ENCODE measurements around the gene FOXO1.
A peak's percentile ranks its signal among the peaks of the same experiment; 100 is the strongest.

FOXO1 gene

GRCh38 chr13:40572961-40573360, 93.5 kb downstream of the FOXO1 start:
- no peak for DNase-seq

GRCh38 chr13:40571338-40571963, 95.0 kb downstream of the FOXO1 start:
- DNase-seq = no peak

DNA sequence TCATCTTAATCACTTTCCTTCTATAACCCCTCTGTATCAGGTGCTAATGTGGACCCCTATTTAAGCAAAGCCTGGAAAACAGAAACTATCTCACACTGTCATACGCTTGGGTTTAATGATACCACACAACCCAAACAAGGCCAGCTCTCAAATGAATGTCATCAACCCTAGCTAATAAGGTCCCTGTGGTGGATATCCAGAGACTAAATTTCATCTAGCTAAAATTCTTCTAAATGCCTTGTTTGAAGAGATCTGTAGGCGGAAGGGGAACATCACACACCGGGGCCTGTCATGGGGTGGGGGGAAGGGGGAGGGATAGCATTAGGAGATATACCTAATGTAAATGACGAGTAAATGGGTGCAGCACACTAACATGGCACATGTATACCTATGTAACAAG, 95.5 kb downstream of the FOXO1 start:
- DNase-seq = no peak

GRCh38 chr13:40569024-40569350, 97.5 kb downstream of the FOXO1 start:
- DNase-seq = no peak

DNA sequence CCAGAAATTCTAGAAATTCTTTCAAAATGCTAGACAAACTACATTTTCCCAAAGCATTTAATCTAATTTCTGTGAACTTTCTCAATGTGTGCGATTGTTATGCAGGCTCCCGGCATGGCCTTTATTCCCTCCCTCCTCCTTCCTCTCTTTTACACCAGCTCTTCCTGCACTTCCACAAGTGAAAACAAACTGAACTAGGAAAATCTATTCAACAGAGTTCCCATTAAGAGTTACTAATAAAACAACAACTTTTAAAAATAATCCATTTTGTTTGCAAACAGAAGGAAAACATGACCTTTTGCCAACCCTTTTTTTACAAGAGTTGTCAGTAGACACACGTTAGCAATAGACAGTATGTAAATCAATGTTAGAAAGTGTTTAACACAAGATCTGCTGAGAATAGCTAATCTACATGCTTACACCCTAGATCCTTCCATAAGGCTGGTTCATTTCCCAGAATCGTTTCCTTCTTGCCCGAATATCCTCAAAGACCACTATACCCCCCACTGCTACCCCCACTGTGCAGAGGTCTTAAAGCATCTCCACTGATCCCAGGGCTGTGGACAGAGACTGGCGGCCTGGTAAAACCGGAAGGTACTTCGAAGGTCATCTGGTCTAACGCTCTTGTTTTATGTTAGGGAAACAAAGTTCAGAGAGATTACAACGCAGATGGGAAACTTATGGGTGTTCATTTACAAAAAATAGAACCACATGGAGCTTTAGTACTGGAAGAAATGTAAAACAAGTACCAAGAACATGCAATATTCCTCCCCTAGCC, 98.0 kb downstream of the FOXO1 start:
- no peak for DNase-seq

DNA sequence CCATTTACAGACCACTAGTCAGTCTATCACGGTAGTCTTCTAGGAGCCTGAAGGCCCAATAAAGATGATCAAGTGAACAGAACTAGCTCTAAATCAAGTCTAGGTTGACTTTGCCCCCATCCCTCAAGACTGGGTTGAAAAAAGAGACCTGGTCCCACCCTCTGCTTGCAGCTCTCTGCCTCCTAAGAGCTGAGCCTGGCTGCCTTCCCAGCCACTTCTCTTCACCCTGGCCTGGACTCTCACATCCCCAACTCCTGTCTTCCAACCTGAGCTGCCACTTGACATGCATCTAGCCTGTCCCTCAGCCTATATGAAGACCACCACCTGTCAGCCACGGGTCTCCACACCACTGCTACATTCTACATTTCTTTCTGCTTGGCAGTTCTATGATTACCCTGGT, 99.6 kb downstream of the FOXO1 start:
- DNase-seq = no peak

- no peak for DNase-seq
Observed at GRCh38 chr13:40565282-40566148, 100.9 kb downstream of the FOXO1 start.

- no peak for DNase-seq
Observed at GRCh38 chr13:40564342-40565001, 102.0 kb downstream of the FOXO1 start.

GRCh38 chr13:40563350-40564125, 102.9 kb downstream of the FOXO1 start:
- DNase-seq = no peak

- peak; percentile 26 for DNase-seq
Observed at GRCh38 chr13:40562975-40563349, 103.5 kb downstream of the FOXO1 start.

DNA sequence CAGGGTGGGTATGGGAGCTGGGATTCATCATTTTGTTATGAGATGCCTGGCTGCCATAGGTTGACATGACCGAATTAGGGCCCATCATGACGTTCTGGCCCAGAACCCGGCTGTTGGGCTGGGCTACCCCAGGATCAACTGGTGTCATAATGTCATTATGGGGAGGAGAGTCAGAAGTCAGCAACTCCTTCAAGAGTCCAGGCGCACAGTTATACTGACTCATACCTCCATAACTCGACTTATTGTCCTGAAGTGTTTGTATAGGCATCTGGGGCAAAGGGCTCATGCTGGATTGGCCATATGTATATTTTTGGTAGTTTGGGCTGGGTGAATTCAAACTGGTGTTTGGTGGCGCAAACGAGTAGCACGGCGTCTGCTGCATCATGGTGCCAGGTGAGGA, 106.5 kb downstream of the FOXO1 start:
- DNase-seq = no peak

DNA sequence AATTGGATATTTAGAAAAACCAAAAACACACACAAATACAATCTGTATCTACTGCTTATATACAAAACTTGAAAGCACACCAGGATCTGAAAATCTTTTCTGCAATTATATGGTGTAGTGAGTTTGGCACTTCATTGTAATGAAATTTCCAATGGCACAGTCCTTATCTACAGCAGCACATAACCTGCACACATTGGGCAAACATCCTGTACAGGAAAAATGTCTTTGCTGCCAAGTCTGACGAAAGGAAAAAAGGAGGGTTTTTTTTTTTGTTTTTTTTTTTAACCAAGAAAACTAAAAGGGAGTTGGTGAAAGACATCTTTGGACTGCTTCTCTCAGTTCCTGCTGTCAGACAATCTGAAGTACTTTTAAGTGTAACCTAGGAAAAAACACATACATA, 107.8 kb downstream of the FOXO1 start:
- no peak for DNase-seq

- DNase-seq = no peak
Observed at GRCh38 chr13:40556453-40556852, 110.0 kb downstream of the FOXO1 start.

- DNase-seq = no peak
Observed at GRCh38 chr13:40553356-40553755, 113.1 kb downstream of the FOXO1 start.

- DNase-seq = no peak
Observed at GRCh38 chr13:40552895-40553294, 113.5 kb downstream of the FOXO1 start.

- no peak for DNase-seq
Observed at GRCh38 chr13:40550130-40550529, 116.3 kb downstream of the FOXO1 start.

- no peak for DNase-seq
Observed at GRCh38 chr13:40549500-40550094, 116.8 kb downstream of the FOXO1 start.

- no peak for DNase-seq
Observed at GRCh38 chr13:40547591-40548315, 118.7 kb downstream of the FOXO1 start.

GRCh38 chr13:40546047-40546446, 120.4 kb downstream of the FOXO1 start:
- DNase-seq = no peak

- DNase-seq = no peak
Observed at GRCh38 chr13:40540328-40541044, 126.0 kb downstream of the FOXO1 start.
